ENCODE results near the gene GDPGP1.

- TF ChIP-seq POLR2A (IDR thresholded peaks at IDR 0.05) (no peak), POLR2AphosphoS5 (IDR thresholded peaks at IDR 0.05) (no peak)
Measured at GRCh38 chr15:90287946-90288345, 53.9 kb downstream of the GDPGP1 start.
